ENCODE data around the gene PC.

The PC gene

DNA sequence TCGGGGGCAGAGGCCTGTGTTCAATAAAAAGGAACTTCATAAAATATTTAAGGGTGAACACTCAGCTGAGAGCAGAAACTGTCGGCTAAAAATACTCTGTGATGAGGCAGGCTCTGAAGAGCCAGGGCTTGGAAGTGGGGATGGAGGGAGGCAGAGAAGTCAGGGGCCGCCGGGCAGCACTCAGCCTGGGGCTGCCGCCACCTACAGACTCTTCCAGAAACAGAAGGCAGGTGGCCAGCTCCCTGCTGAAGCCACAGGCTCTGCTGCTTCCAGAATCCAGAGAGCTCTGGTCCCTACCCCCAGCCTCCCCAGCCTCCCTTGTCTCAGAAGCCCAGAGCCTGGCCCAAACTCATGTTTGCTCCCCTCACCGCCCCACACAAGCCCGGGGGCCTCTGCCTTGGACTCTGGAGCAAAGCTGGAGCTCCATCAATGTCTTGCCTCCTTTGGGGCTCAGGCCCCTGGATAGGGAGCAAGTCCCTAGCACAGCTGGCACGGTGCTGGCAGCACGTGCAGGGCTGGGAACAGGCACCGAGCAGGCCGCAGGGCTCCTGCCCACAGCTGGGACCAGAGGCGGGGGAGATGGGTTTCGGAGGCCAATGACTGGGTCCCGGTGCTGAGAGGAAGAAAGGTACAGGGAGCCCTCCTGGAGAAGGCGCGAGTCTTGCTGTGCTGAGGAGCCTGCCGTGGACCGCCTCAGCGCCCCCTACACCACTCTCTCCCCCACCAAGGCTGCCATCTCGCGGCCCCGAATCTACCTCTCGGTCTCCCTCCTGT is 93.1 kb downstream of the PC start:
- no peak for DNase-seq

- DNase-seq = no peak
Observed at GRCh38 chr11:66864172-66864901, 93.8 kb downstream of the PC start.

DNA sequence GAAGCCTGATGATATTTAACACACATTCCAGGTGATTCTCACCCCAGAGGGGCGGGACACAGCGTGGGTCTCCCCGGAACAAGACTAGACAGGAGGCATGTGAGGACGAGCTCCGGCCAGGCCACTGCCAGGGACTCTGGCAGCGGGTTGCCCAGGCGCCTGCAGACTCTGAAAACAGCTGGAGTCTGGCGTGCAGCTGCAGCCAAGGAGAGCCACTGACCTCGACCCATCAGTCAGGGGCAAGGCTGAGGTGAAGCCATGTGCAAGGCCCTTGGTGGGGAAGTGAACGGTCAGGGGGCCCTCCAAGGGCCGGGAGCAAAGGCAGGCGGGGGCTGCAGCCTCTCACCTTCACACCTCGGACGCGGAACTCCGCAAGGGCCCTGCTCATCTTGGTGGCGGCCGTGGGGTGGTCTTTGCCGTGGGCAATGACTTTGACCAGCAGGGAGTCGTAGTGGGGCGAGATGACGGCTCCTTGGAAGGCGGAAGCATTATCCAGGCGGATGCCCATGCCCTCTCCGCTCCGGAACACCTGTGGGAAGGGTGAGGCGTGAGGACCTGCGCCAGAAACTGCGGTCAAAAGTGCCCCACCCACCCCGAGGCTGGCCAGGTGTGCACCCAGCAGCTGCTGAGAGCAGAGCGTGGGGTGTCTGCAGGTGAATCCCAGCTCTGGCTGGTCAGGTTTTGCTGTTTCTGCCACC is 94.6 kb downstream of the PC start:
- no peak for DNase-seq

DNA sequence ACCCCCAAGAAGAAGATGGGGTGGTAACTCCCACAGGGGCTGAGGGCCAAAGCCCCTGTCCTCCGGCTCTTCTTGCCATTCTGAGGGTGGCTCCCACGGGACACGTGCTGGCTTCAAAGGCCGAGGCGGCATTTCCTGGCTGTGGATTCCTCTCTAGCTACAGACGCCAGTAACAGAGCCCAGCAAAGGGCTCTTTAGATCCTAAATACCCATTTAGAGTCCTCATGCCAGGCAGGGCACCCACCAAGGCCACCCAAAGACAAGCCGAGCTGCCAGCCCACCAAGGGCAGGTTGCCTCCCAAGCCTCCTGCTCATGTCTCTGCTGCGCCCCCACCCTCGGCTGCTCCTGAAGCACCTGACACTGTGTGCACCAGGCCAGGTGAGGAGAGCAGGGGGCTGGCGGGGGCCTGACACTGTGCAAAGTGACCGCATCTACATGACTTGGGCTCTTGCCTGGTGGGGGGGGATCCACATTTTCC is 95.6 kb downstream of the PC start:
- no peak for DNase-seq

GRCh38 chr11:66861774-66862558 is 96.2 kb downstream of the PC start:
- no peak for DNase-seq

DNA sequence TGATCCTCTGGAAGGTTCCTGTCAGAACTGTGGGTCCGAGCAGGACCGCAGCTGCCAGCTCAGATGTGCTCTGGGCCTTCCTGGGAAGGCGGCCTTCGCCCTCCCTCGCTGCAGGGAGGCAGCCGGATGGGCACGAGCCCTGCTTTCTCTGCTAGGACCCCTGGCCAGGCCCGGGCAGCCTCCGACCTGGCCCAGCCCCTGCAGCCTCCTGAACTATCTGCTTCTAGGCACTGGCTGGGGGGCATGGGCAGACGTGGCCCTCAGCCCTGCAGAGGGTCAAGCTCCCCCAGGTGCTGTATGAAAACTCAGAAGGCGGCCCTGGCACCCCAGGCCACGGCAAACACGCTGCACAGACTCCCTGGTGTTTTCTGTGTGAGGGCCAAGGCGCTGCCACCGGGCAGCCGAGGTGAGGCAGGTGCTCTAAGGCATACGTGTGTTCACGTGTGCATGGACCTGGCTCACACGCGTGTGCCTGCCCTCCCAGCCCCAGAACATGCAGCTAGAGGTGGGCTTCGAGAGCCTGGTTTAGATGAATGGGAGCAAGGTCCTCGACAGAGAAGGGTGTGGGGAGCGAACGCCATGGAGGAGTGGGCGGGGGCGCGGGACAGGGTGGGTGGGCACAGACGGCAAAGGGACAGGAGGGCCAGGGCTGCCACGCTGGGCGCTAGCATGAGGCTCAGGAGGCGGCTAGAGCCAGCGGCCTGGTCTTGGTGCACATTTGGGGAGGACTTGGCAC is 97.0 kb downstream of the PC start:
- no peak for DNase-seq

- DNase-seq = no peak
Observed at GRCh38 chr11:66860449-66860831, 97.7 kb downstream of the PC start.

GRCh38 chr11:66859686-66860448 is 98.3 kb downstream of the PC start:
- DNase-seq = no peak

DNA sequence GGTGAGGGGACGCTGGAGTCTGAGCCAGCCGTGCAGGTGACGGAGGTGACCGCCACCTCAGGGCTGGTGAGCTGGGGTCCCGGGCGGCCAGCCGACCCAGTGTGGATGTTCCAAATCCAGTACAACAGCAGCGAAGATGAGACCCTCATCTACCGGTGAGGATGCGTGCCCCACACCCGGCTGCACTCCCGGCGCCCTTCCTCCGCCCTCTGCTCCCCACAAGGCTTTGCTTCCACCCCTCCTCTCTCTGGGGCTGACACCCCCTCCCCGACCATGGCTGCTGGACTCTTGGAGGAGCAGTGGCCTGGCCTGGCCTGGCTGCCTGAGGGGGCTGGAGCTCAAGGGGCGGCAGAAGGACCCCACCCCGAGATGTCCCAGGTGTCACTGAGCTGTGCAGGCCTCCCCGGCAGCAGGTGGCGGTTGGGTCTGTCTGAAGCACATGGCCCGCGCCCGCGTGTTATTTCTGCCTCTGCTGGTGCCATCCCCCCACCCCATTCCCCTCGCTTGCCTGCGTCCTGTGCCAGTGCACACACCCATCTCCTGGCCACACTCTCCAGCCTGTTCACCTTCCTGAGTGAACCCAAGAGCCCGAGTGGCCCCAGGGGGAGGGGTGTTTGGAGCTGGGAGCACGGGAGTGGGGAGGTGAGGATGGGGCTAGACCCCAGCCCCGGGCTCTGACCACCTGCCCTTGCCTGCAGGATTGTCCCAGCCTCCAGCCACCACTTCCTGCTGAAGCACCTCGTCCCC is 99.1 kb downstream of the PC start:
- no peak for DNase-seq

DNA sequence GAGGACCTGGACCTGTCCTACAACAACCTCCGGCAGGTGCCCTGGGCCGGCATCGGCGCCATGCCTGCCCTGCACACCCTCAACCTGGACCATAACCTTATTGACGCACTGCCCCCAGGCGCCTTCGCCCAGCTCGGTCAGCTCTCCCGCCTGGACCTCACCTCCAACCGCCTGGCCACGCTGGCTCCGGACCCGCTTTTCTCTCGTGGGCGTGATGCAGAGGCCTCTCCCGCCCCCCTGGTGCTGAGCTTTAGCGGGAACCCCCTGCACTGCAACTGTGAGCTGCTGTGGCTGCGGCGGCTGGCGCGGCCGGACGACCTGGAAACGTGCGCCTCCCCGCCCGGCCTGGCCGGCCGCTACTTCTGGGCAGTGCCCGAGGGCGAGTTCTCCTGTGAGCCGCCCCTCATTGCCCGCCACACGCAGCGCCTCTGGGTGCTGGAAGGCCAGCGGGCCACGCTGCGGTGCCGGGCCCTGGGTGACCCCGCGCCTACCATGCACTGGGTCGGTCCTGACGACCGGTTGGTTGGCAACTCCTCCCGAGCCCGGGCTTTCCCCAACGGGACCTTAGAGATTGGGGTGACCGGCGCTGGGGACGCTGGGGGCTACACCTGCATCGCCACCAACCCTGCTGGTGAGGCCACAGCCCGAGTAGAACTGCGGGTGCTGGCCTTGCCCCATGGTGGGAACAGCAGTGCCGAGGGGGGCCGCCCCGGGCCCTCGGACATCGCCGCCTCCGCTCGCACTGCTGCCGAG is 99.8 kb downstream of the PC start:
- DNase-seq = no peak

DNA sequence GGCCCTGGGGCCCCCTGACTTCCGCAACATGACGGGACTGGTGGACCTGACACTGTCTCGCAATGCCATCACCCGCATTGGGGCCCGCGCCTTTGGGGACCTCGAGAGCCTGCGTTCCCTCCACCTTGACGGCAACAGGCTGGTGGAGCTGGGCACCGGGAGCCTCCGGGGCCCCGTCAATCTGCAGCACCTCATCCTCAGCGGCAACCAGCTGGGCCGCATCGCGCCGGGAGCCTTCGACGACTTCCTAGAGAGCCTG is 100.3 kb downstream of the PC start:
- no peak for DNase-seq

- DNase-seq = no peak
Observed at GRCh38 chr11:66857234-66857926, 100.8 kb downstream of the PC start.

DNA sequence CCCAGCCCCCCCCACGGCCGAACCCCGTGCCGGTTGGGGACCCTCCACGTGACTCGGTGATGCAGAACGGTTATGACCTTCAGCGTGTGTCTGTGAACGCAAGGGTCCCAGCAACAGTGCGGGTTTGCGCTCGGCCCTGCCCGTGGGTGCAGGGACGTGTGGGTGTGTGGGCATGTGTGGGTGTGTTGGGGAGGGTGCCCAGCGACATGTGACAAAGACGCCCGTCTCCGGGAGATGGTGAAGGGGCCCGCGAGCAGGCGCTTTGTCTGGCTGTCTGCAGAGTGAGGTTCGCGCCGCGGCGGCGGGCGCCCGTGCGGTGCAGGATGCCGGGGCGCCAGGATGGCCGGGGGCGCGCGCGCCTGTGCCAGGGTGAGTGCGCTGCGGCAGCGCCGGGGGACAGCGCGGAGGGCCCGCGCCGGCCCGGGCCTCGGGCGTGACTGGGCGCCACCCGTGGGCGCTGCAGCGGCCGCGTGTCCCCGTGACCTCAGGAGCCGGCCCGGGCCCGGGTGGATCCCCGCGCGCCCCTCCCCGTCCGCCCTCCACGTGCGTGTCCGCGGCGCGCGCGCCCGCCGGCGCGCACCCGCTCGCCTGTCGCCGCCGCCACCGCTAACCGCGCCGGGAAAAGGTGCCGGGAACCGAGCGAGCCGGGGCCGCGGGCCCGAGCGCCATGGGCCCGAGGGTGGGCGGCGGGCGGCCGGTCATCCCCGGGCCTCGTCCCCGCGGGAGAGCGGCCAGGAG is 101.5 kb downstream of the PC start, which contains the start of gene LRFN4:
Gene LRFN4 (plus strand): TSS at position 569 of the 738 bp plus-strand sequence. CDS start 681 bp downstream, outside the sequence.
- DNase-seq = peak in 1 of 4 experiments; percentile 43

GRCh38 chr11:66855574-66856495 is 102.3 kb downstream of the PC start:
- DNase-seq = peak; percentile 51 to 65 (median 62)

GRCh38 chr11:66854729-66855211 is 103.4 kb downstream of the PC start:
- DNase-seq = no peak

DNA sequence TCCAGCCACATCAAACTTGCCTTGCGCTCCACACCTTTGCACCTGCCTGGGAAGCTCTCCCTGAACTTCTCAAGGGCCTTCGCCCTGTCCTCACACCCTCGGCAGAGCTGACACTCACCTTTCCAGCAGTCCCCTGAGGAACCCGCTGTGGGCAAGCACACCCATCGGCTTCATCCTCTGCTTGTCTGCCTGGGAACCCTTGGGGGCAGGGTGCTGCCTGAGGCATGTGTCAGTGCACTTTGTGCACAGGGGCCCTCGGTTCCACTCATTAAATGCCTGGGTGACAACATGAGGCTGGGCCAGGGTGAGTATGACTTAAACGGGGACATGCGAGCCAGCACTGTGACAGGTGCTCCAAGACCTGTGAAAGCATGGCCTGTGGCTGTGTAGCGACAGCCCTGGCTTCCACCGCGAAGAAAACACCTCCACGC is 103.9 kb downstream of the PC start:
- DNase-seq = no peak

Data from activated CD4-positive, CD25-positive, alpha-beta regulatory T cell (primary cell).